Hematopoietic multipotent progenitor cell treated with erythropoietin and hydrocortisone succinate and interleukin-3 and kit ligand, for 15 days (in vitro differentiated cells): ENCODE measurements around the gene GAREM1.

Experiments used
- DNase-seq: peaks from one replicate; pipeline ENCODE4 v3.0.0-alpha.2; 2015; ENCODE audit warnings: low spot score

GAREM1 gene

DNA sequence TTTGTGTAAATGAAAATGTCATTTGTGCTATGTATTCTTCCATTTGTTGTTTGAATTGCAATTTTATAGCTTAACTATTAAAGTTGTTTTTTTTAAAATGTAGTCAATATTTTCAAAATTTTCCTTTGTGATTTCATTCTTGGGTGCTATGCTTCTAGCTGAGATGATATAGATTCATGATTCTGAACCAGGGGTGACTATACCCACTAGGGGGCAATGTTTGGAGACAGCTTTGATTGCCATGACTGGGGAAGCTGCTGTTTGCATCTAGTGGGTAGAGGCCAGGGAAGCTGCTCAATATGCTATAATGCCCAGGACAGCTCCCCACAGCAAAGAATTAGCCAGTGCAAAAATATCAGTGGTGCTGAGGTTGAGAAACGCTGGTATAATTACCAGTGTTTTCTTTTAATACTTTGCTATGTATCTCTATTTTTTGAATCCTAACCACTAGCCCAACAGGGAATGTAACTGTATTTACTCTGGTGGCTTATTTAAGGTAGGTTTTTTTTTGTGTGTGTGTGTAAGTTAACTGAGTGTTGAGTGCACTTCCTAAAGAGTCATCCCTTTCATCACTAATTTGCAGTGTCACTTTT lies 181.1 kb downstream of the GAREM1 start:
- peak; percentile 8 for DNase-seq

DNA sequence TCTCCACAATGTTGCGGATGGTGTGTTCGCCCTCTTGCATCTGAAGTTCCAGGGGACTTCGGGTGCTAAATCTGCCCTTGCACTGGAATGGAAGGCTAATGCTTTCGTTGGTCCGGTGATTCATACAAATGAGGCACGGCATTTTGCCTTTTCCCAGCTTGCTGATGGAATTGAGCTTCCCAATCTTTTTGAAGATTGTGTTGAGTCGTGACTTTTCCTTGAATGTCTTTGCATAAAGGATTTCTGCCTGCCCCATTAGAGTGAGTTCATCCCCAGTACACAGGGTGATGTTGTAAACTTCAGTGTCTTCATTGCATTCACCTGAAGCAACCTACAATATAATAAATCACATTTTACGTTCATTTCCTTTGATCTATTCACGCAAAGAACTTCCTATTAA lies 182.8 kb downstream of the GAREM1 start:
- DNase-seq, result no peak

DNA sequence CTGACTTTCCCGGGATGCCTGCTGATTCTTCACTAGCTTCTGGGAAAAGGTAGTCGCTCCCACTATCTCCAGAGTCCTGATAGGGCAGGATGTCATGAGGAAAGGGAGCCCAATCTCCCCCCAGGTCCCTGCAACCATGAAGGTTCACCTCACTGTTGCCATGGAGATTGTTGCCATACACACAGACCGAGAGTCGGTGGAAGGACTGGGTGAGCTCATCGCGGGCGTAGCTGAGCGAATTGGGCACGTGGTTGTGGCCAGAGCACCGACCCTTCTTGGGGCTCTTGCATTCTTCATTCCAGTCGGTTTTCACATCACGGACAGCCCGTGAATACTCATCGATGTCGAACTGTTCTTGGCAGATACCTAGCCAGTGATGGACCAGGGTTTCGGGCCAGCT lies 183.4 kb downstream of the GAREM1 start:
- DNase-seq, result no peak

DNA sequence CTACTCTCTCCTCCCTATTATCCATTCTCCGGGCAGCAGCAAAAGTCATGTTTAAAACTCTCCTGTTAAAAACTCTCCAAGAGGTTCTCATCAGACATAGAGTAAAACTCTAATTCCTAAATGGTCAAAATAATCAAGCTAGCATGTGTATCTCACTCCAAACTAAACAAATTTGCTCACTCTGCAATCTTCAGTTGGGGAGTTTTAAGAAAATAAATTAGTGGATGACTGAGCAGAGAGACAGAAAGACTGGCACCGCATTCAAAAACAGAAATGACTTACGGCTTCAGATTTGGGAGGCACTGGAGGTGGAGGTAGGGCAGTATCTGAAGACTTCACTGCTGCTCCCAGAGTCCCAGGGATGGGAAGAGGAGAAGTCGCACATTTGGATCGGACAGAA lies 183.9 kb downstream of the GAREM1 start:
- no peak for DNase-seq

- DNase-seq, result no peak
Observed at GRCh38 chr18:32284284-32284683, 186.4 kb downstream of the GAREM1 start.

DNA sequence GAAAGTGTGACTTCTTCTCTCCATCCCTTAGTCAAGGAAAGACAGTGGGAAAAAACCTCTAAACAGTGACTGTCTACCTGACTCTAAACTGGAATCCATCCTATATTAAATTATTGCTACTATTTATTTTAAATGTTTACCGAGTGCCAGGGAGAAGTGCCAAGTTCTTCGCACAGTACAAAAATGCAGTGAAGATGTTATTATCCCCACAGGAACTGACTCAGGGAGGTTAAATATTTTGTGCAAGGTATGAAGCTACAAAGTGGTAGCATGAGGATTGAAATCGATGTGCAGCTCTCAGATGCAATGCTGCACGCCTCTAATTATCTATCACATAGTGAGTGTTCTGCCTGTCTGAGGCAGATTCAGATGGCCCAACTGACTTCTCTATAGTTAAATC lies 189.8 kb downstream of the GAREM1 start:
- DNase-seq, result no peak

- DNase-seq, result no peak
Observed at GRCh38 chr18:32280188-32280783, 190.4 kb downstream of the GAREM1 start.

GRCh38 chr18:32278177-32278799 lies 192.4 kb downstream of the GAREM1 start:
- DNase-seq, result no peak

GRCh38 chr18:32277549-32277948 lies 193.1 kb downstream of the GAREM1 start:
- DNase-seq, result no peak

- no peak for DNase-seq
Observed at GRCh38 chr18:32276906-32277305, 193.8 kb downstream of the GAREM1 start.

DNA sequence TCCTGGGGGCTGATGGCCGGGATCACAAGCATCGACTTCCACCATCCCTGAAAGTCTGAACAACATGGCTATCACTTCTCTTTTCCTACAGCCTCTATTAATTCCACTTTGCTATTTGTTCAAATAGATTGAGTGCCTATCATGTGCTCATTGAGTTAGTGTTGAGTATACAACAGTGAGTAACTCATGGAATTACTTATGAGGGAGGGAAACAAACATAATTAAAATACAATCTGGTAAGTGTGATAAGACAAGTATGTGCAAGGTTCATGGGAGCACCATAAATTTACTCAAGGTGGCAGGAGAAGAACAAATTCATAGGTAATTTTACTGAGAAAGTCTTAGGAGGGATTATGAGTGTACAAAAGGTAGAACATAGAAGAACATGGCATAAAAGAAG lies 194.4 kb downstream of the GAREM1 start:
- DNase-seq, result no peak

- DNase-seq, result no peak
Observed at GRCh38 chr18:32275221-32275620, 195.5 kb downstream of the GAREM1 start.

- DNase-seq, result no peak
Observed at GRCh38 chr18:32274307-32274706, 196.4 kb downstream of the GAREM1 start.

GRCh38 chr18:32271672-32272208 lies 198.9 kb downstream of the GAREM1 start:
- DNase-seq, result no peak

DNA sequence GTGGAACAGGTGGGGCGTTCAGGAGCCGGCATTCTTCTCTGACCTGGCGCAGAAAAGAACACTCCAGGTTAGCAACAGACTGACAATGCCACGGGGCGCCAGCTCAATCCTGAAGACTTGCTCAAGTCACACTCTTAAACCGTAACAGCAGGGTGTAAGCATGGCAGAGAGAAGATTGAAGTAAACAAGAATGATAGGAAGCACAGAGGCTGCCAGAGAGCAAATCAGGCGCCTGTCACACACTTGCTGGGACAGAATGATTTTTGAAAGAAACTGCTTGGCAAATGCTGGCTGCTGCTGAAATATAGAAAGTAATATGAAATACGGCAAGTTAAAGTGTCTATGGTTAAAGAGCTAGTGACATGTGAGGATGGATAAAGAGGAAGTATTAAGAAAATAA lies 200.3 kb downstream of the GAREM1 start:
- DNase-seq, result no peak

DNA sequence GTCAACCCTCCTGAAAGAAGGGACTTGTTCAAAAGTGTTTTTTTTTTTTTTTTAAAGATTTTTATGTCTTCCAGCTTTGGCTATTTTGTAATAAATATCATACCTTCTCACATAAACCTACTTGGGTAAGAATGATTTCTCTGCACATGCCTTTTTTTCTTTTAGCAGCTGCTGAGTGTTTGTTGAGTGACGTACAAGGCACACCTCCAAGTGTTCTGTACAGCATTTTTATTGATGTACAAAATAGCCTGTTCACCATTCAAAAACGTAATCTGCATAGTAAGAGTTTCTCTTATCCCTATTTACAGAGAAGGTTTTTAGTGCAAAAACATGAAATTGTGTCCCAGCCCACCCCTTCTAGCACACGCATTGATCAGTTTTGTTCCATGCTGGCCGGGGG lies 203.2 kb downstream of the GAREM1 start:
- no peak for DNase-seq

- DNase-seq, result no peak
Observed at GRCh38 chr18:32264401-32264800, 206.3 kb downstream of the GAREM1 start.

DNA sequence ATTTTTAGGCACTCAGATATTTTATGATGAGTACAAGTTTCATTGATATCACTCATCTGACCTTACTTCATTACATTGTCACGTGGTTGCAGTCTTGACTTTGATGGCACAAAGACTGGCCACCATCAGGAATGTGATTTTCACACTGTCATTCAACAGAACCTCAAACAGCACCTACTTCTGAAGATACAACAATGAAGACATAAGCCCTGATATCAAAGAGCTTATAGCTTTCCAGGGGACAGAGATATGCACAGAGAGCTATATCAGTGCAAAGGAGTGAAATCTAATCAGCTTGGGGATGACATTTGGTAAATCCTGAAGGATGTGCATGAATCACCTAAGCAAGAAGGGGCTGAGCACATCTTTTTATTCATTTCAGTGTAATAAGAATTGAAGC lies 208.6 kb downstream of the GAREM1 start:
- DNase-seq, result no peak

DNA sequence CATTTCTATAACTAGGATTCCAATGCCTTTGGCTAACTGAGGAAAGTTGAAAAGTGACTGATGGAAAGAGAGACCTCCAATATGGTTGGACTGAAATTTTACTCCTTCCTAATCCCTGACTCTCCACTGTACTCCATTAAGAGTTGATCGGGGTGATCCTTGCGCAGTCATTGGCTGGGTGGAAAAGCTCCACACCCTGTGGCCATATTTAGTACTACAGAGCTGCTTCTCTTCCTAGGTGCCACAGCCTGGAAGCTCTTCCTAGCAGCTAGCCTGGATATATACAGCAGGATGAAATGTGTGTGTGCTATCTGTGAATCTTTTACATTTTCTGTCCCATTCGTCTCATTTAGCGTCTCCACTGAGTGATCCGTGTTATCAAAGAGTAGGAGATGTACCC lies 209.7 kb downstream of the GAREM1 start:
- no peak for DNase-seq

GRCh38 chr18:32259553-32259952 lies 211.1 kb downstream of the GAREM1 start:
- DNase-seq, result no peak

GRCh38 chr18:32258558-32259204 lies 212.0 kb downstream of the GAREM1 start:
- DNase-seq, result no peak

DNA sequence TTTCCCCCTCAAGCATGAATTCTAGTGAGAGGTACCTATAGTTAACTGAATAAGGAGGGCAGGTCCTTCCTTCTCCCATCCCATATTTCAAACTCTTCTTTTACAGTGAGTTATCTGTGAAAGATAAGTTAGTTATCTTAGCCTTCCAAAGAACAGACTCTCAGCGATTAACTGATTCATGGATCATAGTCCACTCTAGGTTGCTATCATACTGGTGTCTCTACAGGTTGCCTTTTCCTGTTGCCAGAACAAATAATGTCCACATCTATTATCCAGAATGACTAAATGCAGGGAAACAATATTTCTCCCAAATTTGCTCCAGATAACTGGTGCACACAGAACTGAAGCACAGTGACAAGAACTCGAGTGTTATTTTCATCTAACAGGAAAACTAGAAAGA lies 212.5 kb downstream of the GAREM1 start:
- DNase-seq, result no peak
